Fibroblast of the aortic adventitia (primary cell): ENCODE results near the gene SWI5. TPM values are rescaled to one million over a fixed set of nuclear protein-coding genes. Genes with fewer than 3 reads are reported as not detected.

Experiments
- DNase-seq: peaks from one replicate; pipeline ENCODE4 v3.0.0-alpha.2; 2010; ENCODE audit warnings: low read depth
- H3K4me3 ChIP-seq: 2 replicates; pipeline ENCODE4 v1.5.1; 2011; ENCODE audit warnings: low read depth, mild to moderate bottlenecking, control low read depth, low read length, moderate library complexity
- CTCF ChIP-seq: IDR thresholded peaks from 2 replicates; pipeline ENCODE4 v1.5.1; 2011; ENCODE audit warnings: mild to moderate bottlenecking, low read length, control low read depth, inconsistent platforms; ENCODE audit not compliant: insufficient read depth
- small RNA-seq: library from RNA; depleted of rRNA; stranded (forward); fragments of <200 nt; gene quantifications from one replicate; pipeline ENCODE3, GENCODE V24; 2012
- total RNA-seq: library from RNA; depleted of rRNA; stranded (reverse); fragments of >200 nt; gene quantifications from 2 replicates; pipeline ENCODE4 v1.2.3, GENCODE V29; 2012; ENCODE audit warnings: low replicate concordance

Gene SWI5
- total RNA-seq, 1 donor = 35.2 TPM

GRCh38 chr9:128333451-128333869 is 57.4 kb downstream of the SWI5 start:
- DNase-seq = no peak
- H3K4me3 ChIP-seq = no peak overlapping the region
- no peak for TF ChIP-seq CTCF

- TF ChIP-seq CTCF = no peak
- DNase-seq = no peak
- no peak overlapping the region for H3K4me3 ChIP-seq
These were observed 59.1 kb downstream of the SWI5 start for GRCh38 chr9:128335161-128335560.

GRCh38 chr9:128335914-128336313 is 59.8 kb downstream of the SWI5 start:
- H3K4me3 ChIP-seq = no peak overlapping the region
- DNase-seq = no peak
- TF ChIP-seq CTCF = no peak

GRCh38 chr9:128337936-128338335 is 61.9 kb downstream of the SWI5 start:
- TF ChIP-seq CTCF = no peak
- no peak for DNase-seq
- H3K4me3 ChIP-seq = no peak overlapping the region

Small RNA genes within 50 kb of the gene (small RNA-seq; reads per million reads assigned to genes)
- gene MIR199B = 147 reads per million, percentile 98 among the genes with 10 or more reads in this experiment
- not detected for gene MIR3154

Other genes with a start within 250 kb of the SWI5 start
- 6.0 and 7.5 TPM in 2 replicates for gene NAIF1, start 209.0 kb upstream of the SWI5 start, total RNA-seq
- 15.2 and 20.2 TPM in 2 replicates for gene SLC25A25, start 208.0 kb upstream of the SWI5 start, total RNA-seq
- gene PTGES2, start 148.5 kb upstream of the SWI5 start, total RNA-seq = 33.9 and 40.8 TPM in 2 replicates
- gene LCN2, start 126.8 kb upstream of the SWI5 start, total RNA-seq = not detected in 2 replicates
- gene BBLN, start 116.0 kb upstream of the SWI5 start, total RNA-seq = 37.4 and 63.4 TPM in 2 replicates
- 47.8 and 49.6 TPM in 2 replicates for gene CIZ1, start 84.7 kb upstream of the SWI5 start, total RNA-seq
- gene DNM1, start 72.9 kb upstream of the SWI5 start, total RNA-seq = 28.0 and 57.4 TPM in 2 replicates
- 63.5 and 108 TPM in 2 replicates for gene GOLGA2, start 269 bp upstream of the SWI5 start, total RNA-seq
- gene TRUB2, start 46.2 kb downstream of the SWI5 start, total RNA-seq = 13.6 and 26.2 TPM in 2 replicates
- 13.5 and 34.9 TPM in 2 replicates for gene COQ4, start 46.6 kb downstream of the SWI5 start, total RNA-seq
- gene SLC27A4, start 64.3 kb downstream of the SWI5 start, total RNA-seq = 23.5 and 27.9 TPM in 2 replicates
- 33.8 and 46.4 TPM in 2 replicates for gene URM1, start 95.1 kb downstream of the SWI5 start, total RNA-seq
- 74.9 and 109 TPM in 2 replicates for gene CERCAM, start 144.6 kb downstream of the SWI5 start, total RNA-seq
- 10.5 and 25.4 TPM in 2 replicates for gene ODF2, start 179.7 kb downstream of the SWI5 start, total RNA-seq
- 15.9 and 42.6 TPM in 2 replicates for gene GLE1, start 228.4 kb downstream of the SWI5 start, total RNA-seq